Loucy (cell line): ENCODE measurements around the gene SPATA33.

Experiments used
- EZH2phosphoT487 ChIP-seq: fragments of 200-600 bp; IDR thresholded peaks from 2 replicates; pipeline ENCODE4 v1.6.1; 2018; ENCODE audit warnings: antibody characterized with exemption, mild to moderate bottlenecking, moderate library complexity, borderline replicate concordance
- TF ChIP-seq, protein P1 (sequence below): fragments of 200-600 bp; sonication (generic); conservative IDR thresholded peaks from 2 replicates; pipeline ENCODE4 v1.5.1; 2014; ENCODE audit warnings: mild to moderate bottlenecking, antibody characterized with exemption, low read length

GRCh38 chr16:89657442-89658220, at the start of gene SPATA33, which contains the start of gene CHMP1A:
- TF ChIP-seq EZH2phosphoT487 = no peak
- TF ChIP-seq, protein P1, sequence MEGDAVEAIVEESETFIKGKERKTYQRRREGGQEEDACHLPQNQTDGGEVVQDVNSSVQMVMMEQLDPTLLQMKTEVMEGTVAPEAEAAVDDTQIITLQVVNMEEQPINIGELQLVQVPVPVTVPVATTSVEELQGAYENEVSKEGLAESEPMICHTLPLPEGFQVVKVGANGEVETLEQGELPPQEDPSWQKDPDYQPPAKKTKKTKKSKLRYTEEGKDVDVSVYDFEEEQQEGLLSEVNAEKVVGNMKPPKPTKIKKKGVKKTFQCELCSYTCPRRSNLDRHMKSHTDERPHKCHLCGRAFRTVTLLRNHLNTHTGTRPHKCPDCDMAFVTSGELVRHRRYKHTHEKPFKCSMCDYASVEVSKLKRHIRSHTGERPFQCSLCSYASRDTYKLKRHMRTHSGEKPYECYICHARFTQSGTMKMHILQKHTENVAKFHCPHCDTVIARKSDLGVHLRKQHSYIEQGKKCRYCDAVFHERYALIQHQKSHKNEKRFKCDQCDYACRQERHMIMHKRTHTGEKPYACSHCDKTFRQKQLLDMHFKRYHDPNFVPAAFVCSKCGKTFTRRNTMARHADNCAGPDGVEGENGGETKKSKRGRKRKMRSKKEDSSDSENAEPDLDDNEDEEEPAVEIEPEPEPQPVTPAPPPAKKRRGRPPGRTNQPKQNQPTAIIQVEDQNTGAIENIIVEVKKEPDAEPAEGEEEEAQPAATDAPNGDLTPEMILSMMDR = no peak
